ENCODE results near the gene RNF144B. TPM values are rescaled to one million over a fixed set of nuclear protein-coding genes. Genes with fewer than 3 reads are reported as not detected.
"Not testable (repeated sequence)": the region's sequence is repeated elsewhere in the genome, so short reads cannot be mapped to it uniquely, and the experiment has no call there.

RNF144B gene
- total and polyA plus RNA-seq, 10 donors: 6.5 to 82.5 (median 45.3) TPM

GRCh38 chr6:18360188-18360587, 27.0 kb upstream of the RNF144B start:
- no peak overlapping the region for H3K4me3 ChIP-seq
- no peak for DNase-seq
- peaks cover 0 to 12% (median 2%) of the 10 kb centered on the region in 8 donors for H3K9me3 ChIP-seq
- intact Hi-C loops (cut with DNase I; ENCODE audit: low total_unique reads): no loop called here
- H3K27me3 ChIP-seq (replicated peaks in 1 of 7): peaks cover 0 to 22% (median 0%) of the 10 kb centered on the region in 7 donors
- peaks cover 0 to 16% (median 7%) of the 10 kb centered on the region in 6 donors for H3K4me1 ChIP-seq
- H3K27ac ChIP-seq: peak overlapping the region in 3 of 8 donors; percentile 46 to 61 (median 50)
- WGBS, 5 donors: 58 to 76% (median 70%) methylated on average over 1 of the region's 1 CpG
- no peaks in the 10 kb centered on the region for H3K36me3 ChIP-seq
- TF ChIP-seq POLR2A (IDR thresholded peaks at IDR 0.05): no peak
- TF ChIP-seq POLR2AphosphoS5 (IDR thresholded peaks at IDR 0.05): no peak
- no peak for TF ChIP-seq CTCF (IDR thresholded peaks at IDR 0.05 in 8 of 11, conservative IDR thresholded peaks at IDR 0.05 in 3 of 11)

DNA sequence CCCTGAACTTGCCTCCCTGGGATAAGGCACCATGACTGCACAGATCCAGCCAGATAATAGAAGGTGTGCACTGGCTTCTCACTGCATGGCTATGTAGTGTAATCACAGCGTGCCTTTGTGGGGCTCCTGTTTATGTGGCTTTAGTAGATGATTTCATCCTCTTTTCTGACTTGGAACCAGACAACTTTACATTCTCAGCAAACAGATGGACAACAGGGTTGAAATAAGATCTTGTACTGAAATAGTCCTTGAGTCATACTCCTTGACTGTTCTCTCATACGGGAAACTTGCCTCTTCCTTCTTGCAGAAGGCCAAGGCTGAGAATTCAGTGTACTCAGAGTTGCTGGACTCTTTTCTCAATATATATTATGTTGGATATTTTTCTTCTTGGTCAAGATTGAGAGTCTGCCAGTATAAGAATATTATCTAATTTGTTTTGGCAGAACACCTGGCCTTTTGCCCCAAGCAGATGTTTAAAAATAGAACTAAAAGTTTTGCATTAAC, 25.0 kb upstream of the RNF144B start:
- Histone ChIP-seq H3K4me1 (peaks cover 0 to 16% (median 7%) of the 10 kb centered on the region in 6 donors), H3K4me3 (no peak overlapping the region), H3K27ac (no peak overlapping the region), H3K9me3 (peaks cover 0 to 18% (median 2%) of the 10 kb centered on the region in 8 donors), H3K36me3 (no peaks in the 10 kb centered on the region), H3K27me3 (replicated peaks in 1 of 7) (peaks cover 0 to 38% (median 6%) of the 10 kb centered on the region in 7 donors)
- no peak for TF ChIP-seq CTCF (IDR thresholded peaks at IDR 0.05 in 8 of 11, conservative IDR thresholded peaks at IDR 0.05 in 3 of 11)
- no peak for TF ChIP-seq POLR2AphosphoS5 (IDR thresholded peaks at IDR 0.05)
- TF ChIP-seq POLR2A (IDR thresholded peaks at IDR 0.05): no peak
- no peak for DNase-seq
- WGBS, 5 donors: 58 to 80% (median 75%) methylated on average over 2 of the region's 2 CpGs
- intact Hi-C loops (cut with DNase I; ENCODE audit: low total_unique reads): no loop called here

DNA sequence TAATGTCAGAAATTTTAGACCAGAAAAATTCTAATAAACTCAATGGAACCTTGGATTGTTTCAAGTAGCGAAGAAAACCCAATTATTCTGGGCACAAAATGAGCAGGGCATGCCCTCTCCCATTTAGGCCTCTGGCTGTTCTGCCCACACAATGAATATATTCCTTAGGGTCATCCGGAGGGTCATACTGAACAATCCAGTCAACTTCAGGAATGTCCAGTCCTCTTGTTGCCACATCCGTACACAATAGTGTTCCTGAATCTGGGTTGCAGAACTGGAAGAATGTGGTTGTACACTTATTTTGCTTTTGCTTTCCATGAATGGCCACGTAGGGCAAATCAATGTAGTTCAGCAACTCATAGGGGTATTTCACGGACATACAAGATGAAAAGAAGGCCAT, 23.4 kb upstream of the RNF144B start:
- TF ChIP-seq POLR2A (IDR thresholded peaks at IDR 0.05) (no peak), POLR2AphosphoS5 (IDR thresholded peaks at IDR 0.05) (no peak), CTCF (IDR thresholded peaks at IDR 0.05 in 8 of 11, conservative IDR thresholded peaks at IDR 0.05 in 3 of 11) (no peak)
- WGBS, 5 donors: 80 to 92% (median 84%) methylated on average over 5 of the region's 5 CpGs
- H3K27ac ChIP-seq: no peak overlapping the region
- no peak for DNase-seq
- H3K36me3 ChIP-seq: no peaks in the 10 kb centered on the region
- H3K27me3 ChIP-seq (replicated peaks in 1 of 7): peaks cover 0 to 54% (median 6%) of the 10 kb centered on the region in 7 donors
- peaks cover 0 to 7% (median 0%) of the 10 kb centered on the region in 8 donors for H3K9me3 ChIP-seq
- H3K4me3 ChIP-seq: no peak overlapping the region
- intact Hi-C loops (cut with DNase I; ENCODE audit: low total_unique reads): no loop called here
- peaks cover 0 to 16% (median 7%) of the 10 kb centered on the region in 6 donors for H3K4me1 ChIP-seq

GRCh38 chr6:18364561-18364960, 22.6 kb upstream of the RNF144B start:
- intact Hi-C loops (cut with DNase I; ENCODE audit: low total_unique reads); H3K36me3 ChIP-seq; H3K4me1 ChIP-seq; DNase-seq; H3K27ac ChIP-seq; H3K4me3 ChIP-seq; H3K9me3 ChIP-seq: not testable (repeated sequence)
- H3K27me3 ChIP-seq (replicated peaks in 1 of 7): peaks cover 0 to 60% (median 6%) of the 10 kb centered on the region in 7 donors
- 66 to 95% (median 93%) methylated on average over 2 of the region's 2 CpGs for WGBS, 5 donors

All from spleen (tissue), 11 donors.